Thymus (tissue), 11 donors: ENCODE data around the gene RP2. TPM values are rescaled to one million over a fixed set of nuclear protein-coding genes. Genes with fewer than 3 reads are reported as not detected.

Source experiments
- DNase-seq, 9 donors: peaks; one replicate each; pipeline ENCODE4 v3.0.0-alpha.2; 2013; ENCODE audit warnings: low spot score in 9 of 9, low read depth in 6 of 9, missing footprints in 1 of 9
- H3K27ac ChIP-seq, 2 donors: one replicate each; pipeline ENCODE4 v1.5.1; 2013; ENCODE audit warnings: control low read depth in 1 of 2, low read depth in 1 of 2, low read length in 1 of 2, mild to moderate bottlenecking in 1 of 2, moderate library complexity in 1 of 2
- H3K27me3 ChIP-seq, 2 donors: one replicate each; pipeline ENCODE4 v1.5.1; 2013; ENCODE audit warnings: low read length in 1 of 2; ENCODE audit not compliant: control insufficient read depth in 2 of 2, insufficient read depth in 1 of 2
- H3K36me3 ChIP-seq, 2 donors: one replicate each; pipeline ENCODE4 v1.5.1; 2013; ENCODE audit warnings: low read length in 1 of 2, mild to moderate bottlenecking in 1 of 2, moderate library complexity in 1 of 2; ENCODE audit not compliant: control insufficient read depth in 2 of 2, insufficient read depth in 2 of 2
- H3K4me1 ChIP-seq, 2 donors: one replicate each; pipeline ENCODE4 v1.5.1; 2013; ENCODE audit warnings: low read length in 2 of 2; ENCODE audit not compliant: control insufficient read depth in 2 of 2, insufficient read depth in 2 of 2
- H3K4me3 ChIP-seq, 2 donors: one replicate each; pipeline ENCODE4 v1.5.1; 2013; ENCODE audit warnings: low read length in 2 of 2, control low read depth in 1 of 2, mild to moderate bottlenecking in 1 of 2
- H3K9me3 ChIP-seq, 2 donors: one replicate each; pipeline ENCODE4 v1.5.1; 2013; ENCODE audit warnings: low read length in 1 of 2, mild to moderate bottlenecking in 1 of 2; ENCODE audit not compliant: control insufficient read depth in 2 of 2, insufficient read depth in 1 of 2
- WGBS: extraction: QIAGEN DNeasy Blood & Tissue Kit; methylation state at CpG from one replicate; pipeline ENCODE4 v1.1.7; 2013; 5-methylcytosine and 5-hydroxymethylcytosine counted together
- polyA plus RNA-seq: library from polyadenylated mRNA; stranded (reverse); fragments of 200-250 nt; gene quantifications from one replicate; pipeline ENCODE4 v1.2.3, GENCODE V29; 2013
- total RNA-seq: library from RNA; stranded (reverse); fragments of 120-200 nt; gene quantifications from one replicate; pipeline ENCODE4 v1.2.4, GENCODE V29; 2013
- donor health status: healthy.

Gene RP2
- total and polyA plus RNA-seq, 2 donors: 7.9 to 8.5 TPM

- H3K36me3 ChIP-seq: no peaks in the 10 kb centered on the region
- no peaks in the 10 kb centered on the region for H3K27me3 ChIP-seq
- no peak overlapping the region for H3K27ac ChIP-seq
- H3K4me1 ChIP-seq: no peaks in the 10 kb centered on the region
- H3K9me3 ChIP-seq: no peaks in the 10 kb centered on the region
- no peak for DNase-seq
- no peak overlapping the region for H3K4me3 ChIP-seq
- 96% methylated on average over 1 of the region's 1 CpG for WGBS
Observed at GRCh38 chrX:46922611-46923010, 85.8 kb downstream of the RP2 start.

- no peaks in the 10 kb centered on the region for H3K9me3 ChIP-seq
- DNase-seq: no peak
- 98% methylated on average over 3 of the region's 3 CpGs for WGBS
- no peaks in the 10 kb centered on the region for H3K27me3 ChIP-seq
- no peaks in the 10 kb centered on the region for H3K4me1 ChIP-seq
- H3K4me3 ChIP-seq: no peak overlapping the region
- H3K27ac ChIP-seq: no peak overlapping the region
- H3K36me3 ChIP-seq: no peaks in the 10 kb centered on the region
Observed at GRCh38 chrX:46927718-46928117, 90.9 kb downstream of the RP2 start.

GRCh38 chrX:46929439-46930261 is 92.8 kb downstream of the RP2 start:
- Histone ChIP-seq H3K36me3 (no peaks in the 10 kb centered on the region), H3K4me1 (no peaks in the 10 kb centered on the region), H3K9me3 (no peaks in the 10 kb centered on the region), H3K27ac (no peak overlapping the region), H3K4me3 (no peak overlapping the region), H3K27me3 (no peaks in the 10 kb centered on the region)
- no peak for DNase-seq
- WGBS: 98% methylated on average over 3 of the region's 3 CpGs

Other genes with a start within 250 kb of the RP2 start
- 10.3 TPM for gene SLC9A7, start 77.9 kb upstream of the RP2 start, total RNA-seq
- 3.5 TPM for gene SLC9A7, start 77.9 kb upstream of the RP2 start, polyA plus RNA-seq
- gene JADE3, start 75.4 kb downstream of the RP2 start, total RNA-seq: 4.4 TPM
- gene JADE3, start 75.4 kb downstream of the RP2 start, polyA plus RNA-seq: 3.8 TPM
- 0.28 TPM for gene RGN, start 241.4 kb downstream of the RP2 start, total RNA-seq
- 2.3 TPM for gene RGN, start 241.4 kb downstream of the RP2 start, polyA plus RNA-seq